Hepatocyte (in vitro differentiated cells): Measurements from ENCODE around the gene ANKRD12. TPM values are rescaled to one million over a fixed set of nuclear protein-coding genes. Genes with fewer than 3 reads are reported as not detected.

Experiments used
- DNase-seq: peaks from one replicate; pipeline ENCODE4 v3.0.0-alpha.2; 2016; ENCODE audit warnings: low spot score
- H2AFZ ChIP-seq: fragments of 200-600 bp; sonication (generic); 2 replicates; pipeline ENCODE4 v1.6.0; 2016; ENCODE audit warnings: antibody characterized with exemption, mild to moderate bottlenecking
- H3K27ac ChIP-seq: fragments of 200-600 bp; sonication (generic); 2 replicates; pipeline ENCODE4 v1.5.1; 2016; ENCODE audit warnings: mild to moderate bottlenecking
- H3K27me3 ChIP-seq: fragments of 200-600 bp; sonication (generic); 2 replicates; pipeline ENCODE4 v1.6.1; 2016
- H3K36me3 ChIP-seq: fragments of 200-600 bp; sonication (generic); replicated peaks from 2 replicates; pipeline ENCODE4 v1.5.1; 2016; ENCODE audit warnings: low read depth; ENCODE audit not compliant: insufficient read depth
- H3K4me1 ChIP-seq: fragments of 200-600 bp; sonication (generic); 2 replicates; pipeline ENCODE4 v1.5.1; 2016; ENCODE audit warnings: mild to moderate bottlenecking, moderate library complexity; ENCODE audit not compliant: insufficient read depth
- H3K4me2 ChIP-seq: fragments of 200-600 bp; sonication (generic); 2 replicates; pipeline ENCODE4 v1.6.0; 2016
- H3K4me3 ChIP-seq: fragments of 200-600 bp; sonication (generic); 2 replicates; pipeline ENCODE4 v1.5.1; 2016; ENCODE audit warnings: mild to moderate bottlenecking
- H3K79me2 ChIP-seq: fragments of 200-600 bp; sonication (generic); 2 replicates; pipeline ENCODE4 v1.6.0; 2017; ENCODE audit warnings: mild to moderate bottlenecking
- H3K9me2 ChIP-seq: fragments of 200-600 bp; sonication (generic); replicated peaks from 2 replicates; pipeline ENCODE4 v1.6.0; 2017; ENCODE audit warnings: mild to moderate bottlenecking; ENCODE audit not compliant: insufficient read depth
- H3K9me3 ChIP-seq: fragments of 200-600 bp; sonication (generic); 2 replicates; pipeline ENCODE4 v1.5.1; 2016; ENCODE audit warnings: low read depth, mild to moderate bottlenecking
- H4K20me1 ChIP-seq: fragments of 200-600 bp; sonication (generic); 2 replicates; pipeline ENCODE4 v1.6.0; 2016; ENCODE audit warnings: mild to moderate bottlenecking; ENCODE audit not compliant: insufficient read depth, poor library complexity, severe bottlenecking
- CTCF ChIP-seq: fragments of 200-600 bp; sonication (generic); IDR thresholded peaks from 2 replicates; pipeline ENCODE4 v1.5.1; 2016; ENCODE audit warnings: antibody characterized with exemption, mild to moderate bottlenecking; ENCODE audit not compliant: poor library complexity
- EZH2 ChIP-seq: fragments of 200-600 bp; sonication (generic); IDR thresholded peaks from 2 replicates; pipeline ENCODE4 v1.6.1; 2016; ENCODE audit warnings: antibody characterized with exemption, mild to moderate bottlenecking, borderline replicate concordance
- EZH2phosphoT487 ChIP-seq: fragments of 200-600 bp; sonication (generic); IDR thresholded peaks from one replicate; pipeline ENCODE4 v1.6.1; 2018; ENCODE audit warnings: antibody characterized with exemption, mild to moderate bottlenecking, low read depth, moderate library complexity; ENCODE audit not compliant: unreplicated experiment, severe bottlenecking
- WGBS: methylation state at CpG from one replicate; pipeline ENCODE4 v1.1.6; 2016; ENCODE audit warnings: low lambda C conversion rate; ENCODE audit errors: missing lambda C conversion rate; 5-methylcytosine and 5-hydroxymethylcytosine counted together
- polyA plus RNA-seq: library from polyadenylated mRNA; unstranded; fragments of >200 nt; fragmentation: Nextera tagmentation; extraction: Ambion mirVana; gene quantifications from 2 replicates; pipeline ENCODE4 v1.2.1, GENCODE V29; 2016
- total RNA-seq: library from RNA; depleted of rRNA; stranded (reverse); fragments of >200 nt; gene quantifications from 2 replicates; pipeline ENCODE4 v1.2.3, GENCODE V29; 2014

The ANKRD12 gene
- total and polyA plus RNA-seq, 2 experiments from 2014 or later, result 29.2 to 34.3 TPM

- peaks cover 6% of the 10 kb centered on the region for H3K4me1 ChIP-seq
- no peak for TF ChIP-seq CTCF
- no peak for TF ChIP-seq EZH2
- TF ChIP-seq EZH2phosphoT487, result no peak
- H4K20me1 ChIP-seq, result no peaks in the 10 kb centered on the region
- H3K27ac ChIP-seq, result no peak overlapping the region
- H3K9me2 ChIP-seq, result no peaks in the 10 kb centered on the region
- H3K79me2 ChIP-seq, result peaks cover 3% of the 10 kb centered on the region
- H3K27me3 ChIP-seq, result no peaks in the 10 kb centered on the region
- H2AFZ ChIP-seq, result no peak overlapping the region
- no peaks in the 10 kb centered on the region for H3K9me3 ChIP-seq
- no peak overlapping the region for H3K4me3 ChIP-seq
- no peaks in the 10 kb centered on the region for H3K36me3 ChIP-seq
- no peak overlapping the region for H3K4me2 ChIP-seq
- DNase-seq, result no peak
These were observed 63.1 kb downstream of the ANKRD12 start for GRCh38 chr18:9199681-9200080.

GRCh38 chr18:9201224-9201623 is 64.6 kb downstream of the ANKRD12 start:
- Histone ChIP-seq H3K4me1 (peaks cover 6% of the 10 kb centered on the region), H3K9me2 (no peaks in the 10 kb centered on the region), H3K36me3 (no peaks in the 10 kb centered on the region), H3K9me3 (no peaks in the 10 kb centered on the region), H3K27me3 (no peaks in the 10 kb centered on the region), H2AFZ (no peak overlapping the region), H3K4me3 (no peak overlapping the region), H3K4me2 (no peak overlapping the region), H4K20me1 (no peaks in the 10 kb centered on the region), H3K79me2 (peaks cover 3% of the 10 kb centered on the region), H3K27ac (no peak overlapping the region)
- 70% methylated on average over 2 of the region's 2 CpGs for WGBS
- DNase-seq, result no peak
- TF ChIP-seq EZH2phosphoT487, result no peak
- TF ChIP-seq CTCF, result no peak
- no peak for TF ChIP-seq EZH2

GRCh38 chr18:9204659-9205058 is 68.1 kb downstream of the ANKRD12 start:
- Histone ChIP-seq H3K4me3 (no peak overlapping the region), H3K9me2 (no peaks in the 10 kb centered on the region), H3K79me2 (peaks cover 3% of the 10 kb centered on the region), H4K20me1 (no peaks in the 10 kb centered on the region), H3K36me3 (no peaks in the 10 kb centered on the region), H3K27me3 (no peaks in the 10 kb centered on the region), H3K4me1 (peaks cover 6% of the 10 kb centered on the region), H3K27ac (no peak overlapping the region), H3K9me3 (no peaks in the 10 kb centered on the region), H3K4me2 (no peak overlapping the region), H2AFZ (no peak overlapping the region)
- WGBS, result 95% methylated on average over 5 of the region's 5 CpGs
- TF ChIP-seq EZH2phosphoT487, result no peak
- no peak for TF ChIP-seq EZH2
- no peak for TF ChIP-seq CTCF
- DNase-seq, result no peak

GRCh38 chr18:9206421-9206820 is 69.8 kb downstream of the ANKRD12 start:
- Histone ChIP-seq H3K27ac (no peak overlapping the region), H3K27me3 (no peaks in the 10 kb centered on the region), H3K9me2 (no peaks in the 10 kb centered on the region), H3K36me3 (no peaks in the 10 kb centered on the region), H3K79me2 (peaks cover 3% of the 10 kb centered on the region), H2AFZ (no peak overlapping the region), H3K4me2 (no peak overlapping the region), H3K4me3 (no peak overlapping the region), H3K4me1 (no peaks in the 10 kb centered on the region), H4K20me1 (no peaks in the 10 kb centered on the region), H3K9me3 (no peaks in the 10 kb centered on the region)
- 86% methylated on average over 3 of the region's 3 CpGs for WGBS
- TF ChIP-seq CTCF (no peak), EZH2 (no peak), EZH2phosphoT487 (no peak)
- no peak for DNase-seq
